Activated naive CD8-positive, alpha-beta T cell treated with anti-CD3 and anti-CD28 coated beads, Interleukin-2, amount 50 U/mL, for 16 hours (primary cell): ENCODE data around the gene RAB28.
"Not testable (repeated sequence)": the region's sequence is repeated elsewhere in the genome, so short reads cannot be mapped to it uniquely, and the experiment has no call there.

Source experiments
- DNase-seq: peaks from one replicate; pipeline ENCODE4 v3.0.0-alpha.2; 2020; ENCODE audit warnings: low read depth, low spot score

RAB28 gene

DNA sequence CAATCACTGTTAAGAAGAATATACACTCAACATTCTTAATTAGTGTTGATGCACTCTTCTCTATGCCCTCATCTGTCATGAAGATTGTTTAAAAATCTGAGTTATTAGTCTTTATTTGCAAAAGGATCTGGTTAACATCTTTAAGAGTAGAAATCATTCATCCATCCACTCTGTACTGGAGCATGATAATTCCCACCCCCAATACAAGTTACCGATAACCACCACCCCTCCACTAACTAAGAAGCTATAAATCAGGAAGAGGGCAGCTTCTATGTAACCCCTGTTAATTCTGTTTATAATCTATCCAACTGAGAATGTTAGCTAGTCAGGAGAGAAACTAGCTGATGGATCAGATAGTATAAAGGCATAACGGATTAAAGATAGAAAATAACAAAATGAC lies 34.5 kb downstream of the RAB28 start:
- DNase-seq = no peak

DNA sequence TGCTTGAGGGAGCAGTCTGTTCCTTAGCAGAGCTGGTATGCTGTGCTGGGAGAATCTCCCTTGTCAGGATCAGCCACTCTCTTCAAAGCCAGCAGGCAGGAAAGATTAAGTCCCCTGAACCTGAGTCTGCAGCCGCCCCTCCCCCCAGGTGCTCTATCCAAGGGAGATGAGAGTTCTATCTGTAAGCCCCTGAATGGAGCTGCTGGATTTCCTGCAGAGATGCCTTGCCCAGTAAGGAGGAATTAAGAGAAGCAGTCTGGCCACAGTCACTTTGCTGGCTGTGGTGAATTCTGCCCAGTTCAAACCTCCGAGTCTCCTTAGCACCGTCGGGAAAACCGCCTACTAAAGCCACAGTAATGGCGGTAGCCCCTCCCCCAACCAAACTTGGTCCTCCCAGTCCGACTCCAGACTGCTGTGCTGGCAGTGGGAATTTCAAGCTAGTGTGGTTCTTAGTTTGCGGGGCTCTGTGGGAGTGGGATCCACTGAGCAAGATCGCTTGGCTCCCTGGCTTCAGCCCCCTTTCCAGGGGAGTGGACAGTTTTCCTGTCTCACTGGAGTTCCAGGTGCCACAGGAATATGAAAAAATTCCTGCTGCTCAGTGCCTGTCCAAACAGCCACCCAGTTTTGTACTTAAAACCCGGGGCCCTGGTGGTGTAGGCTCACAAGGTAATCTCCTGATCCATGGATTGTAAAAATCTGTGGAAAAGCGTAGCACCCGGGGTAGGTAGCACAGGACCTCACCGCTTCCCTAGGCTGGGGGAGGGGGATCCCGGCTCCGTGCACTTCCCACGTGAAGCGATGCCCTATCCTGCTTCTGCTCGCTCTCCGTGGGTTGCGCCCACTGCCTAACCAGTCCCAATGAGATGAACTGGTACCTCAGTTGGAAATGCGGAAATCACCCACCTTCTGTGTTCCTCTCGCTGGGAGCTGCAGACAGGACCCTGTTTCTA lies 38.0 kb downstream of the RAB28 start:
- DNase-seq = no peak

GRCh38 chr4:13441506-13441905 lies 42.6 kb downstream of the RAB28 start:
- DNase-seq = no peak

DNA sequence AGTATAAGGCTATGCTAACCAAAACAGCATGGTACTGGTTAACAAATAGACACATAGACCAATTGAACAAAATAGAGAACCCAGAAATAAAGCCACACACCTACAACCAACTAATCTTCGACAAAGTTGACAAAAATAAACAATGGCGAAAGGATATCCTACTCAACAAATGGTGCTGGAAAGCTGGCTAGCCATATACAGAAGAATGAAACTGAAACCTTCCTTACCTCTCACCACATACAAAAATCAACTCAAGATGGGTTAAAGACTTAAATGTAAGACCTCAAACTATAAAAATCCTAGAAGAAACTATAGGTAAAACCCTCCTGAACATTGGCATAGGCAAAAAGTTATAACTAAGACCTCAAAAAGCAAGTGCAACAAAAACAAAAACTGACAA lies 47.2 kb downstream of the RAB28 start:
- DNase-seq = no peak

DNA sequence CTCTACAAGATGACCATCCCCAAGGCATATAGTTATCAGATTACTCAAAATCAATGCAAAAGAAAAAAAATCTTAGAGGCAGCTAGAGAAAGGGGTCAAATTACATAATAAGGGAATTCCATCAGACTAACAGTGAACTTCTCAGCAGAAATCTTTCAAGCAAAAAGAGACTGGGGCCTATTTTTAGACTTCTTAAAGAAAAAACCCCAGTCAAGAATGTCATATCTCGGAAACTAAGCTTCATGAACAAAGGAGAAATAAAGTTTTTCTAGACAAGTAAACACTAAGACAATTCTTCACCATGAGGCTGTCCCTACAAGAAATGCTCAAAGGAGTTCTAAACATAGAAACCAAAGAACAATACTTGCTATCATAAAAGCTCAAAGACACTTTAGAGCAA lies 51.7 kb downstream of the RAB28 start:
- DNase-seq = no peak

GRCh38 chr4:13430834-13431568 lies 53.1 kb downstream of the RAB28 start:
- no peak for DNase-seq

GRCh38 chr4:13427599-13428325 lies 56.4 kb downstream of the RAB28 start:
- no peak for DNase-seq

- no peak for DNase-seq
These were observed 68.9 kb downstream of the RAB28 start for GRCh38 chr4:13415068-13415785.

- DNase-seq = no peak
These were observed 70.3 kb downstream of the RAB28 start for GRCh38 chr4:13413729-13414437.

GRCh38 chr4:13411942-13412341 lies 72.2 kb downstream of the RAB28 start:
- DNase-seq = no peak

DNA sequence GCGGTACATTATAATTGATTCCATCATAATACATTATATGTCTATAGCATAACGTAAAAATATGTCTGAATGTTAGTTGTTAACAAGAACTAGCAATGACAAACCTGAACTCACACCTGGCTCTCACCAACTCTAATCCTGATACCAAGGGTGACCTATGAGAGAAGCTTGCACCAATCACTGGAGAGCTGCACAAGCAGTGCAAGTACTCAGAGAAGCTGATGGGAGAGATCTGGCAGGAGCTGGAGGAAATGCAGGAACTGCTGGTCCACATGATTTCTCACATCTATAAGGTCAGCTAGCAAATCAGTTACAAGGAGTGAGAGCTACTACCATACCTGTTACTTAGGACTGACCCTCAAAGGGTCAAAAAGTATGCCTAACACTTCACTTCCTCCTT lies 74.8 kb downstream of the RAB28 start:
- DNase-seq = no peak

DNA sequence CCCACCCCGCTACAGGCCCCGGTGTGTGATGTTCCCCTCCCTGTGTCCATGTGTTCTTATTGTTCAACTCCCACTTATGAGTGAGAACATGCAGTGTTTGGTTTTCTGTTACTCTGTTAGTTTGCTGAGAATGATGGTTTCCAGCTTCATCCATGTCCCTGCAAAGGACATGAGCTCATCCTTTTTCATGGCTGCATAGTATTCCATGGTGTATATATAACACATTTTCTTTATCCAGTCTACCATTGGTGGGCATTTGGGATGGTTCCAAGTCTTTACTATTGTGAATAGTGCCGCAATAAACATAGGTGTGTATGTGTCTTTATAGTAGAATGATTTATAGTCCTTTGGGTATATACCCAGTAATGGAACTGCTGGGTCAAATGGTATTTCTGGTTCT lies 78.0 kb downstream of the RAB28 start:
- not testable (repeated sequence) for DNase-seq

- no peak for DNase-seq
These were observed 80.3 kb downstream of the RAB28 start for GRCh38 chr4:13403833-13404232.

DNA sequence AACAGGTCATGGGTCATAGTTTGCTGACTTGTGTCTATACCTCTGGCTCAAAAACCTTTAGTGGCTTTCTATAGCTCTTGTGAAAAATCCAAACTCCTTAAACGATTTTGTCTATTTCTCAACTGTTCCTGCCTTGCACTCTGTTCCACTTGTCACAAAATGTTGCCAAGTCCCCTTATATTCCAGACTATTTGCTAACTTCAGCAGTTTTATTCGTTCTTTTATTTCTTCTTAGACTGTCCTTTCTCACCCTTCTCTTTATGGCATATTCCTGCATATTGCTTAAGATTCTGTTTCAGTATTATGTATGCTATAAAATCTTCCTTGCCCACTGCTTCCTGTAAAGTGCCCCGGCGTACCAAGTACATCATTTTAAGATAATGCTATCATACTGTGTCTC lies 80.8 kb downstream of the RAB28 start:
- DNase-seq = no peak

DNA sequence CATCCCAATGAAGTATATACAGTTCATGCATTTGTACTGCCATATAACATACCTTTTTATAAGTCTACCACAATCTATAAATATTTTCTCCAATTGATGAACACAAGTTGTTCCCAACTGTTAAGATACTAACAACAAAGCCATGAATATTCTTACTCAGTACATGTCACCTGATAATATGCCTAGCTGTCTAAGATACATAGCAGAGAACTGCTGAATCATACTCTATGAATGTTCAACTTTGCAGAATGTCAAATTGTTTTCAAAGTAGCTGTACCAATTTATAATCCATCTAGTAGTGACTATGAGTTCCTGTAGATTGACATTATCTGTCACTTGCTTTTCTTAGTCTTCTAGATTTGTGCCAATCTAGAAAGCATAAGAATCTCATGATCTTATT lies 84.9 kb downstream of the RAB28 start:
- no peak for DNase-seq

DNA sequence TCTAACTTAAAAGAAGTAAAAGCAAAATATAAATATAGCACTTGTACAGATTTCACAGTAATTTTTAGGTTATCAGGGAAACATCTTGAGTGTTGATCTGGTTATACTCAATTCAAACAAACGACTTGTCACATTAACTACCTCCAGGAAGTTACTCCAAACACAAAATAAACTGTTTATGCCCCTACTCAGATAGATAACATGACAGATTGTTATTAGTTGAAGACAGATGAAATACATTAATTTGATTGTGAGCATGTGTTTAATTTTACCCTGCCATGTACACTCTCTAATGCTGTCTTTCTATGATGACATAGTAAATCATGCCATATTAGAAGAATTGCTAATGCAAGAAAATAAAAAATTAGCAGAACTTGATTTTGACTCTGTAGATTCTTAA lies 88.0 kb downstream of the RAB28 start:
- DNase-seq = no peak

DNA sequence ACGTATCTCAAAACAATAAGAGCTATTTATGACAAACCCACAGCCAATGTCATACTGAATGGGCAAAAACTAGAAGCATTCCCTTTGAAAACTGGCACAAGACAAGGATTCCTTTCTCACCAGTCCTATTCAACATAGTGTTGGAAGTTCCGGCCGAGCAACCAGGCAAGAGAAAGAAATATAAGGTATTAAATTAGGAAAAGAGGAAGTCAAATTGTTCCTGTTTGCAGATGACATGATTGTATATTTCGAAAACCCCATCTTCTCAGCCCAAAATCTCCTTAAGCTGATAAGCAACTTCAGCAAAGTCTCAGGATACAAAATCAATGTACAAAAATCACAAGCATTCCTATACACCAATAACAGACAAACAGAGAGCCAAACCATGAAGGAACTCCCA lies 94.2 kb downstream of the RAB28 start:
- not testable (repeated sequence) for DNase-seq

DNA sequence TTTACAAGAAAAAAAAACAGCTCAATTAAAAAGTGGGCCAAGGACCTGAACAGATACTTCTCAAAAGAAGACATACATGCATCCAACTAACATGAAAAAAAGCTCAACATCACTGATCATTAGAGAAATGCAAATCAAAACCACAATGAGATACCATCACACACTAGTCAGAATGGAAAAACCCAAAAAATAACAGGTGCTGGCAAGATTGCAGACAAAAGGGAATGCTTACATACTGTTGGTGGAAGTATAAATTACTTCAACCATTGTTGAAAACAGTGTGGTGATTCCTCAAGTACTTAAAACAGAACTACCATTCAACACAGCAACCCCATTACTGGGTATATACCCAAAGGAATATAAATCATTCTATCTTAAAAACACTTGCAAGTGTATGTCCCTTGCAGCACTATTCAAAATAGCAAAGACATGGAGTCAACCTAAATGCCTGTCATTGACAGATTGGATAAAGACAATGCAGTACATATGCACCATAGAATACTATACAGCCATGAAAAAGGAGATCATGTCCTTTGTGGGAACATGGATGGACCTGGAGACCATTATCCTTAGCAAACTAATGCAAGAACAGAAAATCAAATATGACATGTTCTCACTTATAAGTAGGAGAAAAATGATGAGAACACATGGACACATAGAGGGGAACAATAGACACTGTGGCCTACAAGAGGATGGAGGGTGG lies 97.6 kb downstream of the RAB28 start:
- no peak for DNase-seq

DNA sequence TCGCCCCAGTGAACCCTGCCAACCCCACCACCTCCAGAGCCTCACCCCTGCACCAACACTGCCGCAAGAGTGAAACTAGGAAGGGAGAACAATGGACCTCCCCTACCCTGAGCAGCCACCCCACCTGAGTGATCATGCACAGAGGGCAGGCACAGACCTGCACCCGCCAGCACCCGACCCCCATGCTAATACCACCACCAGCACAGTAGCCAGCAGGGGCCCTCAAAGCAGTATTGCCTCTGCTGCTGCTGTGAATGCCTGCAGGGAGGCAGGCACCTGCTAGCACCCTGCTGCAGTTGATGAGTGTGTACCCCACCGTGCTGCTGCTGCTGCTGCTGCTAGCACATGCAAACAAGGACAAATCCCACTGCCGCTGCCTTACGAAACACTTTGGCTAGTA lies 100.1 kb downstream of the RAB28 start:
- DNase-seq = no peak
